ENCODE data around the gene CALN1. TPM values are rescaled to one million over a fixed set of nuclear protein-coding genes. Genes with fewer than 3 reads are reported as not detected.

The CALN1 gene
- total and polyA plus RNA-seq, 4 donors: 0.14 to 0.84 (median 0.24) TPM

- Histone ChIP-seq H3K27me3 (ENCODE audit: control insufficient read depth in 4 of 4, insufficient read depth in 4 of 4, low read length in 3 of 4) (no peaks in the 10 kb centered on the region), H3K9me3 (ENCODE audit: control insufficient read depth in 4 of 4, low read length in 3 of 4) (peaks cover 0 to 1% (median 0%) of the 10 kb centered on the region in 4 donors), H3K4me3 (ENCODE audit: low read depth in 1 of 3, low read length in 3 of 3) (no peak overlapping the region), H3K4me1 (ENCODE audit: control insufficient read depth in 4 of 4, insufficient read depth in 4 of 4, low read length in 3 of 4) (no peaks in the 10 kb centered on the region), H3K27ac (ENCODE audit: low read depth in 1 of 2, low read length in 2 of 2) (no peak overlapping the region), H3K9ac (ENCODE audit: low read depth in 1 of 2, low read length in 2 of 2) (no peak overlapping the region), H3K36me3 (ENCODE audit: control insufficient read depth in 4 of 4, insufficient read depth in 3 of 4, low read depth in 1 of 4, low read length in 3 of 4) (no peaks in the 10 kb centered on the region)
- TF ChIP-seq ZBTB33 (IDR thresholded peaks at IDR 0.05) (no peak), HNF4A (conservative IDR thresholded peaks at IDR 0.05) (no peak)
- no peak for DNase-seq (ENCODE audit: low spot score)
- 88% methylated on average over 5 of the region's 5 CpGs for WGBS
Observed at GRCh38 chr7:71793251-71793650, 618.9 kb downstream of the CALN1 start.

DNA sequence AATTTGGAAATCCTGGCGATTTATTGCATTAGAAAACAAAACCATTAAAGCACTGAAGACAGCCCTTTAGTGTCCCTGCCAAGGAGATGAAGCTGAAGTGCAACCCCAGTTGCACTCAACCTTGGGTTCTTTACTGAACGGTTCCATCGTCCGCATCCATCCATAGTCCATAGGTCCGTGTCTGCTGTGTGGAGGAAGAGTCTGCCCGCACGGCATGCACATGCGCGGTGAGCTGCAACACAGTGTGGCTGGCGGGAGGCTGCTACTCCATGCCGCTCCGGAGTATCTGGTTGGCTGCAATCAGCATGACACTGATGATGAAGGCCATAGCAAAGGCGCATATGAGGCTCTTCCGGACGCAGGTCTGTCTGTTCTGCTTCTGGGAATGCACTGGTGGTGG is 624.6 kb downstream of the CALN1 start:
- H3K4me1 ChIP-seq (ENCODE audit: control insufficient read depth in 4 of 4, insufficient read depth in 4 of 4, low read length in 3 of 4): no peaks in the 10 kb centered on the region
- H3K4me3 ChIP-seq (ENCODE audit: low read depth in 1 of 3, low read length in 3 of 3): peak overlapping the region in 2 of 3 donors; percentile 12 to 26
- TF ChIP-seq TAF1 (conservative IDR thresholded peaks at IDR 0.05): no peak
- no peak for TF ChIP-seq GABPA (IDR thresholded peaks at IDR 0.05 in 1 of 2, conservative IDR thresholded peaks at IDR 0.05 in 1 of 2)
- TF ChIP-seq HNF4A (conservative IDR thresholded peaks at IDR 0.05): no peak
- no peak overlapping the region for H3K27ac ChIP-seq (ENCODE audit: low read depth in 1 of 2, low read length in 2 of 2)
- H3K27me3 ChIP-seq (ENCODE audit: control insufficient read depth in 4 of 4, insufficient read depth in 4 of 4, low read length in 3 of 4): peaks cover 0 to 2% (median 0%) of the 10 kb centered on the region in 4 donors
- no peaks in the 10 kb centered on the region for H3K36me3 ChIP-seq (ENCODE audit: control insufficient read depth in 4 of 4, insufficient read depth in 3 of 4, low read depth in 1 of 4, low read length in 3 of 4)
- WGBS: 93% methylated on average over 15 of the region's 15 CpGs
- H3K9me3 ChIP-seq (ENCODE audit: control insufficient read depth in 4 of 4, low read length in 3 of 4): peaks cover 1 to 14% (median 11%) of the 10 kb centered on the region in 4 donors
- no peak for DNase-seq (ENCODE audit: low spot score)
- no peak overlapping the region for H3K9ac ChIP-seq (ENCODE audit: low read depth in 1 of 2, low read length in 2 of 2)

- H3K4me1 ChIP-seq (ENCODE audit: control insufficient read depth in 4 of 4, insufficient read depth in 4 of 4, low read length in 3 of 4): no peaks in the 10 kb centered on the region
- H3K9me3 ChIP-seq (ENCODE audit: control insufficient read depth in 4 of 4, low read length in 3 of 4): peaks cover 1 to 14% (median 11%) of the 10 kb centered on the region in 4 donors
- WGBS: 73% methylated on average over 5 of the region's 5 CpGs
Observed at GRCh38 chr7:71785216-71785615, 626.9 kb downstream of the CALN1 start.

More at GRCh38 chr7:71785216-71785615, 626.9 kb downstream of the CALN1 start:
- TF ChIP-seq SP1 (IDR thresholded peaks at IDR 0.05): no peak
- no peak for TF ChIP-seq MAX (IDR thresholded peaks at IDR 0.05)
- no peak for TF ChIP-seq JUND (IDR thresholded peaks at IDR 0.05)
- TF ChIP-seq HNF4G (IDR thresholded peaks at IDR 0.05): no peak
- no peak for TF ChIP-seq CTCF (IDR thresholded peaks at IDR 0.05; ENCODE audit: low read depth, low read length, missing input control)
- TF ChIP-seq FOXA1 (IDR thresholded peaks at IDR 0.05): no peak
- no peak for TF ChIP-seq NR2F2 (IDR thresholded peaks at IDR 0.05)
- no peak for TF ChIP-seq EGR1 (IDR thresholded peaks at IDR 0.05; ENCODE audit: low read depth in 2 of 2)
- no peak for TF ChIP-seq ATF3 (IDR thresholded peaks at IDR 0.05)
- no peak for TF ChIP-seq FOXA2 (IDR thresholded peaks at IDR 0.05)
- no peak for TF ChIP-seq GABPA (IDR thresholded peaks at IDR 0.05 in 1 of 2, conservative IDR thresholded peaks at IDR 0.05 in 1 of 2)
- TF ChIP-seq ZBTB33 (IDR thresholded peaks at IDR 0.05): no peak
- no peak for TF ChIP-seq TAF1 (conservative IDR thresholded peaks at IDR 0.05)
- TF ChIP-seq YY1 (IDR thresholded peaks at IDR 0.05): no peak
- TF ChIP-seq HNF4A (conservative IDR thresholded peaks at IDR 0.05): no peak
- no peak for TF ChIP-seq RAD21 (IDR thresholded peaks at IDR 0.05)
- TF ChIP-seq RXRA (IDR thresholded peaks at IDR 0.05): no peak
- no peak for DNase-seq (ENCODE audit: low spot score)
- H3K27me3 ChIP-seq (ENCODE audit: control insufficient read depth in 4 of 4, insufficient read depth in 4 of 4, low read length in 3 of 4): peaks cover 0 to 2% (median 0%) of the 10 kb centered on the region in 4 donors
- no peaks in the 10 kb centered on the region for H3K36me3 ChIP-seq (ENCODE audit: control insufficient read depth in 4 of 4, insufficient read depth in 3 of 4, low read depth in 1 of 4, low read length in 3 of 4)
- no peak overlapping the region for H3K4me3 ChIP-seq (ENCODE audit: low read depth in 1 of 3, low read length in 3 of 3)
- H3K9ac ChIP-seq (ENCODE audit: low read depth in 1 of 2, low read length in 2 of 2): no peak overlapping the region
- H3K27ac ChIP-seq (ENCODE audit: low read depth in 1 of 2, low read length in 2 of 2): no peak overlapping the region

All from liver (tissue), 9 donors.